ENCODE data around the gene ATE1. TPM values are rescaled to one million over a fixed set of nuclear protein-coding genes. Genes with fewer than 3 reads are reported as not detected.

Gene ATE1
- total and polyA plus RNA-seq, 4 experiments from 2014 or later: 24.5 to 36.6 (median 25.6) TPM

DNA sequence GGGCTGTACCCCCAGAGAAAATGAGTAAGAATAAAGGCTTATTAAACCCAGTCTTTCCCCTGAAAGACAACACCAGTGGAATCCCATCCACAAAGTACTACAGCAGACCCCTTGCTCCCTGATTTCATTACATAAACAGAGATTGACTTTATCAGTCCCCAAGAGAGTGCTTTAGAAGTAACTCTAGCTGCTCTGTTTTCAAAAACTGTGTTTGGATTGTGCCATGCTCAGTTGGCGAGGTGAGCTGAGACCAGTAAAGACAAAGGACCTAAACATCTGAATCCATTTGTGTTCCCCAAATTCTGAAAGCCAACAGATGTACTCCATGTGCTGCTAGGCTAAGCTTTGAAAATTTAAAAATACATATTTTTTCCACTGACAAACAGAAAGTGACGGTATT lies 127.0 kb downstream of the ATE1 start:
- Mint-ChIP-seq H3K4me3 (no peak overlapping the region), H3K36me3 (peaks cover 10 to 30% of the 10 kb centered on the region in 2 donors), H3K4me1 (peaks cover 0 to 4% (median 0%) of the 10 kb centered on the region in 4 donors), H3K9me3 (no peaks in the 10 kb centered on the region), H3K27me3 (no peaks in the 10 kb centered on the region), H3K27ac (no peak overlapping the region)
- ChIA-PET CTCF (ENCODE audit: partially characterized antibody) (no interaction called here), POLR2A (ENCODE audit: partially characterized antibody) (no interaction called here)
- H3K4me3 ChIP-seq (ENCODE audit: low read length in 2 of 2): no peak overlapping the region
- DNase-seq: no peak
- H3K9me3 ChIP-seq (ENCODE audit: control insufficient read depth in 1 of 2, low read length in 2 of 2): no peaks in the 10 kb centered on the region
- H3K4me1 ChIP-seq (ENCODE audit: insufficient read depth, low read length): no peaks in the 10 kb centered on the region
- intact Hi-C loops (cut with micrococcal nuclease): no loop called here
- H3K27me3 ChIP-seq (ENCODE audit: insufficient read depth, low read length): no peaks in the 10 kb centered on the region
- H3K36me3 ChIP-seq (ENCODE audit: insufficient read depth, low read length): no peaks in the 10 kb centered on the region
- H3K27ac ChIP-seq (ENCODE audit: low read depth, low read length): no peak overlapping the region

DNA sequence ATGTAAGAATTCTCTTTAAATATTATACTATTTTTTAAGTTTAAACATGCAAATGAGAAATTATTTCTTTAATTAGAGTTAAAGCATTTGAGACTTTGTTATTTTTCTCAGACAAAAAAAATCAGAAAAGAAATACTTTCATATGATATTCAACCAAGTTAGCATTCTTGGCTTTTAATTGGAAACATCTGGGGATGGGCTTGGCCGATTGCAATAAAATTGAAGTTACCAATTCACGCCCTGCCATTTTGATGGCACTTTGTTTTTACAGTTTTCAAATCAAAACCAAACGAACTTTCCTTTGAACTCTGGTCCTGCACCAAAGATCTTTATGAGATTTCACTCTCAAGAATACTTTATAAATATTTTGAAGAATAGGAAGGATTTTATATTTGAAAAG lies 127.7 kb downstream of the ATE1 start:
- no peaks in the 10 kb centered on the region for H3K27me3 ChIP-seq (ENCODE audit: insufficient read depth, low read length)
- no peak overlapping the region for H3K27ac ChIP-seq (ENCODE audit: low read depth, low read length)
- Mint-ChIP-seq H3K36me3 (peaks cover 11 to 32% of the 10 kb centered on the region in 2 donors), H3K9me3 (no peaks in the 10 kb centered on the region), H3K4me3 (no peak overlapping the region), H3K27ac (no peak overlapping the region), H3K4me1 (peaks cover 0 to 4% (median 0%) of the 10 kb centered on the region in 4 donors), H3K27me3 (no peaks in the 10 kb centered on the region)
- no peak overlapping the region for H3K4me3 ChIP-seq (ENCODE audit: low read length in 2 of 2)
- no peak for DNase-seq
- no peaks in the 10 kb centered on the region for H3K9me3 ChIP-seq (ENCODE audit: control insufficient read depth in 1 of 2, low read length in 2 of 2)
- CTCF ChIA-PET (ENCODE audit: partially characterized antibody): no interaction called here
- intact Hi-C loops (cut with micrococcal nuclease): no loop called here
- POLR2A ChIA-PET (ENCODE audit: partially characterized antibody): no interaction called here
- H3K4me1 ChIP-seq (ENCODE audit: insufficient read depth, low read length): no peaks in the 10 kb centered on the region
- H3K36me3 ChIP-seq (ENCODE audit: insufficient read depth, low read length): no peaks in the 10 kb centered on the region

DNA sequence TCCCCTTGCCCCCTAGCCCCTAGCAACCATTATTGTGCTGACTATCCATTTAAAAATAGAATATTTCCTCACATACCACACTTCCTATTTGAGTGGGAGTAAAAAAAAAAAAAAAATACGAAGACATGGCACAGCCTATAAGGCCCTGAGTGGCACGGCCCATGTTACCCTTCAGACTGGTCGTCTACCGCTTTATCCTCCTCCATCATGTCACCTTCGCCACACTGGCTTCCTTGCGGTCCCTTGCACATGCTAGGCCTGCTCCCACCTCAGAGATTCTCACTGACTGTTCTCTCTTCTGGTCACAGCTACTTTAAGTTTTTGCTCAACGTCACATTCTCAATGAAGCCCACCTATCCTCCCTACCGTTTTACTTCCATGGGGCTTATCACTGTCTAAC lies 130.3 kb downstream of the ATE1 start:
- Histone ChIP-seq H3K27ac (ENCODE audit: low read depth, low read length) (no peak overlapping the region), H3K27me3 (ENCODE audit: insufficient read depth, low read length) (no peaks in the 10 kb centered on the region), H3K4me1 (ENCODE audit: insufficient read depth, low read length) (no peaks in the 10 kb centered on the region), H3K4me3 (ENCODE audit: low read length in 2 of 2) (no peak overlapping the region), H3K36me3 (ENCODE audit: insufficient read depth, low read length) (no peaks in the 10 kb centered on the region), H3K9me3 (ENCODE audit: control insufficient read depth in 1 of 2, low read length in 2 of 2) (no peaks in the 10 kb centered on the region)
- Mint-ChIP-seq H3K4me1 (peaks cover 0 to 1% (median 0%) of the 10 kb centered on the region in 4 donors), H3K36me3 (peaks cover 11 to 35% of the 10 kb centered on the region in 2 donors), H3K9me3 (no peaks in the 10 kb centered on the region), H3K27me3 (no peaks in the 10 kb centered on the region), H3K27ac (no peak overlapping the region), H3K4me3 (no peak overlapping the region)
- CTCF ChIA-PET (ENCODE audit: partially characterized antibody): no interaction called here
- POLR2A ChIA-PET (ENCODE audit: partially characterized antibody): no interaction called here
- no peak for DNase-seq
- intact Hi-C loops (cut with micrococcal nuclease): no loop called here

DNA sequence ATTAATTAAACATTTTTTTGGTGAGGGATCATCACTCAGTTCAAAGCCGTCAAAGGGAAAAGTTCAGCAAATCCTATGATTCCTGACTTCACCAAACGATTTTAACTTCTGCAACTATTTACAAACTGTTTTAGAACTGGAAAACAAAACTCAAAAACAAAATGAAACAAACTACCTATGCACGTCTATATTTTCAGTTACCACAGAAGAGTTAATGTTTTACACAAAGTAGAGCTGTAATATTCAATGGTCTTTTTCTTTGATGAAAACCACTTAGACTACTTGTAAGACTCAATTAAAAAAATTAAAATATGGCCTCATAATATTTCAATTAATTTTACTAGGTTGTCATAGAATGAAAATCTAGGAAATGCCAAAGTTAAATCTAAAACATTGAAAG lies 131.5 kb downstream of the ATE1 start:
- intact Hi-C loops (cut with micrococcal nuclease): no loop called here
- Mint-ChIP-seq H3K4me1 (peaks cover 0 to 2% (median 0%) of the 10 kb centered on the region in 4 donors), H3K27ac (no peak overlapping the region), H3K9me3 (no peaks in the 10 kb centered on the region), H3K27me3 (no peaks in the 10 kb centered on the region), H3K4me3 (no peak overlapping the region), H3K36me3 (peaks cover 15 to 42% of the 10 kb centered on the region in 2 donors)
- Histone ChIP-seq H3K4me1 (ENCODE audit: insufficient read depth, low read length) (no peaks in the 10 kb centered on the region), H3K9me3 (ENCODE audit: control insufficient read depth in 1 of 2, low read length in 2 of 2) (no peaks in the 10 kb centered on the region), H3K4me3 (ENCODE audit: low read length in 2 of 2) (no peak overlapping the region), H3K27ac (ENCODE audit: low read depth, low read length) (no peak overlapping the region), H3K36me3 (ENCODE audit: insufficient read depth, low read length) (no peaks in the 10 kb centered on the region), H3K27me3 (ENCODE audit: insufficient read depth, low read length) (no peaks in the 10 kb centered on the region)
- ChIA-PET POLR2A (ENCODE audit: partially characterized antibody) (no interaction called here), CTCF (ENCODE audit: partially characterized antibody) (interaction anchor here (1.7 kb wide), 1 partner anchor 28 kb away, joined by 4 read pairs; no protein-coding TSS in a partner anchor)
- no peak for DNase-seq

DNA sequence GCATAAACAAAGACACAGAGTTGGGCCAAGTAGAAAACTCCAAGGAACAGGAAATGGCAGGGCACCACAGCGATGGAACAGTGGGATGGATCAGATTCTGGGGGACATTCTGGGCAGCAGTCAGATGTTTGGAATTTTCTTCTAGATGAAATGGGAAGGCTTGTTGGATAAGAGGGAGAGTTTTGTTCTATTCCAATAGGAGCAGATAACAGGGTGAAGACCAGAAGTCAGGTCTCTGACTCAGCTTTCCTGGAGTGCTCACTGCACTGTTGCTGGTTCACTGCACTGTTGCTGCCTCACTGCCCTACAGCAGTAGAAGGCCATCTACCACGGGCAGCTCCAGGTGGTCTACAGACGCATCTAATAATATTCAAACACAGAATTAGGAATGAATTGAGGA lies 135.6 kb downstream of the ATE1 start:
- intact Hi-C loops (cut with micrococcal nuclease): no loop called here
- Histone ChIP-seq H3K27me3 (ENCODE audit: insufficient read depth, low read length) (no peaks in the 10 kb centered on the region), H3K4me3 (ENCODE audit: low read length in 2 of 2) (no peak overlapping the region), H3K4me1 (ENCODE audit: insufficient read depth, low read length) (no peaks in the 10 kb centered on the region), H3K9me3 (ENCODE audit: control insufficient read depth in 1 of 2, low read length in 2 of 2) (no peaks in the 10 kb centered on the region), H3K36me3 (ENCODE audit: insufficient read depth, low read length) (peaks cover 7% of the 10 kb centered on the region), H3K27ac (ENCODE audit: low read depth, low read length) (no peak overlapping the region)
- peak overlapping the region in 1 of 7 donors; percentile 64 for H3K27ac Mint-ChIP-seq
- DNase-seq: no peak
- no peaks in the 10 kb centered on the region for H3K27me3 Mint-ChIP-seq
- H3K9me3 Mint-ChIP-seq: no peaks in the 10 kb centered on the region
- ChIA-PET CTCF (ENCODE audit: partially characterized antibody) (no interaction called here), POLR2A (ENCODE audit: partially characterized antibody) (no interaction called here)
- H3K4me3 Mint-ChIP-seq: no peak overlapping the region
- H3K4me1 Mint-ChIP-seq: peaks cover 0 to 4% (median 1%) of the 10 kb centered on the region in 4 donors
- H3K36me3 Mint-ChIP-seq: peaks cover 35 to 53% of the 10 kb centered on the region in 2 donors

DNA sequence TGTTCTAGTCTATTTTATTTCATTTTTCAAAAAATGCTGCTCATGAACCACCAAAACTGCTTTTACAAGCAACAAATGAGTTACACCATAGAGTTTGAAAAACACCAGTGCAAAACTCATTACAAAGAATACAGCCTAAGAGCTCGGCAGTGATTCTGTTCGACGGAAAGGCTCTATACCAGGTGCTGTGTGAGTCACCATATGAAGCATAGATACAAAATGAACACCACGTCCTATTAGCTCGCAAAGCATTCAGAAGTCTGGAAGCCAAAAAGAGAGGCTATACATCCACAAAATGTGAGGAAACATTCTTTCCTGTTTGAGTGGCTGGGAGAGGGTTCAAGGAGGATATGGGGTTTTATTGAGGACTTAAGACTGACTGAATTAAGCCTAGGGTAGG lies 136.1 kb downstream of the ATE1 start:
- H3K27me3 ChIP-seq (ENCODE audit: insufficient read depth, low read length): no peaks in the 10 kb centered on the region
- Mint-ChIP-seq H3K27me3 (no peaks in the 10 kb centered on the region), H3K36me3 (peaks cover 34 to 51% of the 10 kb centered on the region in 2 donors), H3K27ac (no peak overlapping the region), H3K9me3 (no peaks in the 10 kb centered on the region), H3K4me1 (peaks cover 0 to 4% (median 1%) of the 10 kb centered on the region in 4 donors), H3K4me3 (no peak overlapping the region)
- H3K4me3 ChIP-seq (ENCODE audit: low read length in 2 of 2): no peak overlapping the region
- ChIA-PET CTCF (ENCODE audit: partially characterized antibody) (no interaction called here), POLR2A (ENCODE audit: partially characterized antibody) (no interaction called here)
- no peak for DNase-seq
- H3K27ac ChIP-seq (ENCODE audit: low read depth, low read length): no peak overlapping the region
- no peaks in the 10 kb centered on the region for H3K9me3 ChIP-seq (ENCODE audit: control insufficient read depth in 1 of 2, low read length in 2 of 2)
- H3K36me3 ChIP-seq (ENCODE audit: insufficient read depth, low read length): peaks cover 7% of the 10 kb centered on the region
- no peaks in the 10 kb centered on the region for H3K4me1 ChIP-seq (ENCODE audit: insufficient read depth, low read length)
- intact Hi-C loops (cut with micrococcal nuclease): no loop called here

DNA sequence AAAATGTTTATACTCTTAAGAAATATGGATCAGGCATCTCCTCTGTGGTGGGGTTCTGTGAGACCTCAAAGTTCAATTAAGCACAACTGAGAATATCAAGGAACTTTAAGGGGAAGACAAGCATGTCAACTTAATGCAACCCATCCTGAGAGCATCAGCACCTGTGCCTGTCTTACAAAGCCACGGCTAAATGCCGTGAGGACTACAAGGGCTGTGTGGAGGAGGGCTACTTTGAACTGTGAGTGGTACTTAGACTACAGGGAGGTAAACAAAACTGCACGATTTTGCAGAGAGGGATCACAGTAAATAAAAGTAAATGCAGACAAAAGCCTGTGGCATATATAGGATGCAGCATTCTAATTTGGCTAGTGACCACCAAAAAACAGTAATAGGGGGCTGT lies 139.1 kb downstream of the ATE1 start:
- no peak overlapping the region for H3K4me3 Mint-ChIP-seq
- peaks cover 33 to 44% of the 10 kb centered on the region in 2 donors for H3K36me3 Mint-ChIP-seq
- ChIA-PET CTCF (ENCODE audit: partially characterized antibody) (interaction anchor here (0.7 kb wide), 1 partner anchor 933 kb away, joined by 3 read pairs; no protein-coding TSS in a partner anchor), POLR2A (ENCODE audit: partially characterized antibody) (no interaction called here)
- H3K27ac Mint-ChIP-seq: no peak overlapping the region
- Histone ChIP-seq H3K9me3 (ENCODE audit: control insufficient read depth in 1 of 2, low read length in 2 of 2) (no peaks in the 10 kb centered on the region), H3K27ac (ENCODE audit: low read depth, low read length) (no peak overlapping the region), H3K4me3 (ENCODE audit: low read length in 2 of 2) (no peak overlapping the region), H3K27me3 (ENCODE audit: insufficient read depth, low read length) (no peaks in the 10 kb centered on the region), H3K36me3 (ENCODE audit: insufficient read depth, low read length) (peaks cover 7% of the 10 kb centered on the region), H3K4me1 (ENCODE audit: insufficient read depth, low read length) (no peaks in the 10 kb centered on the region)
- H3K27me3 Mint-ChIP-seq: no peaks in the 10 kb centered on the region
- H3K4me1 Mint-ChIP-seq: peaks cover 0 to 4% (median 2%) of the 10 kb centered on the region in 4 donors
- intact Hi-C loops (cut with micrococcal nuclease): no loop called here
- H3K9me3 Mint-ChIP-seq: no peaks in the 10 kb centered on the region
- DNase-seq: no peak

DNA sequence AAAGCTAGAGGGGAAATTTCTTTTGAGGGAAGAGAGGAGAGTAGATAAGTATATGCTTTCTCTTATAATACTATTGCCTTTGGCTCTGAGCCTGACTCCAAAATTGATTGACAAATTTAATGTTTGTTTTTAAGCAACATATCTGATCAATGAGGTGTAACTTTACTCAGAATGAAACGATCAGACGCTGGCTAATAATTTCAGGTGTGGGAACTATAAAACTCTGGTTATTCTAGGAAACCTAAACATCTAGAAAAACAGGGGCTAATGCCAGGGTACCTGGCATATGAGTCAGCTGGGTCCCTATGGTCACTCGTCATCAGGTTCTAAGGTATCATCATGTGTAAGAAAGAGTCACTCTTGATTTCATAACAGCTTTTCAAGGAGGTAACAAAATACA lies 139.7 kb downstream of the ATE1 start:
- Mint-ChIP-seq H3K4me1 (peaks cover 0 to 4% (median 2%) of the 10 kb centered on the region in 4 donors), H3K27ac (no peak overlapping the region), H3K36me3 (peaks cover 35 to 47% of the 10 kb centered on the region in 2 donors), H3K27me3 (no peaks in the 10 kb centered on the region), H3K4me3 (no peak overlapping the region), H3K9me3 (no peaks in the 10 kb centered on the region)
- H3K4me3 ChIP-seq (ENCODE audit: low read length in 2 of 2): no peak overlapping the region
- H3K27me3 ChIP-seq (ENCODE audit: insufficient read depth, low read length): no peaks in the 10 kb centered on the region
- ChIA-PET CTCF (ENCODE audit: partially characterized antibody) (no interaction called here), POLR2A (ENCODE audit: partially characterized antibody) (no interaction called here)
- intact Hi-C loops (cut with micrococcal nuclease): no loop called here
- no peak overlapping the region for H3K27ac ChIP-seq (ENCODE audit: low read depth, low read length)
- H3K9me3 ChIP-seq (ENCODE audit: control insufficient read depth in 1 of 2, low read length in 2 of 2): no peaks in the 10 kb centered on the region
- no peak for DNase-seq
- no peaks in the 10 kb centered on the region for H3K4me1 ChIP-seq (ENCODE audit: insufficient read depth, low read length)
- peaks cover 7% of the 10 kb centered on the region for H3K36me3 ChIP-seq (ENCODE audit: insufficient read depth, low read length)

Measured in CD4-positive, alpha-beta memory T cell (primary cell).